HEK293T (cell line): ENCODE results near the gene JMJD7.

Source experiments
- ARNT ChIP-seq: fragments of 450-650 bp; IDR thresholded peaks from 2 replicates; pipeline ENCODE4 v1.6.1; 2017; ENCODE audit warnings: mild to moderate bottlenecking
- BHLHE40 ChIP-seq: fragments of 450-650 bp; IDR thresholded peaks from 2 replicates; pipeline ENCODE4 v1.6.1; 2016; ENCODE audit warnings: mild to moderate bottlenecking, moderate library complexity, borderline replicate concordance
- CTBP1 ChIP-seq: fragments of 450-650 bp; IDR thresholded peaks from 2 replicates; pipeline ENCODE4 v1.6.1; 2016; ENCODE audit warnings: borderline replicate concordance
- ELF4 ChIP-seq: fragments of 450-650 bp; IDR thresholded peaks from 2 replicates; pipeline ENCODE4 v1.6.1; 2017; ENCODE audit warnings: antibody characterized with exemption
- FOXA1 ChIP-seq: fragments of 450-650 bp; IDR thresholded peaks from 2 replicates; pipeline ENCODE4 v1.6.1; 2016; ENCODE audit warnings: mild to moderate bottlenecking
- FOXK2 ChIP-seq: fragments of 450-650 bp; IDR thresholded peaks from 2 replicates; pipeline ENCODE4 v1.6.1; 2016; ENCODE audit warnings: mild to moderate bottlenecking
- FOXM1 ChIP-seq: fragments of 450-650 bp; IDR thresholded peaks from 2 replicates; pipeline ENCODE4 v1.6.1; 2017; ENCODE audit warnings: mild to moderate bottlenecking, borderline replicate concordance
- HDGF ChIP-seq: fragments of 450-650 bp; IDR thresholded peaks from 2 replicates; pipeline ENCODE4 v1.6.1; 2017; ENCODE audit warnings: antibody characterized with exemption, borderline replicate concordance
- NFRKB ChIP-seq: fragments of 450-650 bp; IDR thresholded peaks from 2 replicates; pipeline ENCODE4 v1.6.1; 2016; ENCODE audit warnings: mild to moderate bottlenecking, moderate library complexity
- SP1 ChIP-seq: fragments of 450-650 bp; IDR thresholded peaks from 2 replicates; pipeline ENCODE4 v1.6.1; 2017
- SUZ12 ChIP-seq: fragments of 450-650 bp; IDR thresholded peaks from 2 replicates; pipeline ENCODE4 v1.6.1; 2016; ENCODE audit warnings: mild to moderate bottlenecking
- TARDBP ChIP-seq: fragments of 450-650 bp; IDR thresholded peaks from 2 replicates; pipeline ENCODE4 v1.6.1; 2016
- ZNF384 ChIP-seq: fragments of 450-650 bp; IDR thresholded peaks from 2 replicates; pipeline ENCODE4 v1.6.1; 2016
- TF ChIP-seq, protein P1 (sequence below): fragments of 450-650 bp; IDR thresholded peaks from 2 replicates; pipeline ENCODE4 v1.6.1; 2016

GRCh38 chr15:41810651-41811431 lies 17.1 kb upstream of the JMJD7 start:
- TF ChIP-seq FOXM1 (no peak), SP1 (no peak), BHLHE40 (no peak), FOXA1 (no peak), NFRKB (no peak), FOXK2 (no peak), CTBP1 (no peak), SUZ12 (no peak), ELF4 (no peak), ZNF384 (no peak), ARNT (no peak), TARDBP (no peak), HDGF (no peak)
- TF ChIP-seq, protein P1, sequence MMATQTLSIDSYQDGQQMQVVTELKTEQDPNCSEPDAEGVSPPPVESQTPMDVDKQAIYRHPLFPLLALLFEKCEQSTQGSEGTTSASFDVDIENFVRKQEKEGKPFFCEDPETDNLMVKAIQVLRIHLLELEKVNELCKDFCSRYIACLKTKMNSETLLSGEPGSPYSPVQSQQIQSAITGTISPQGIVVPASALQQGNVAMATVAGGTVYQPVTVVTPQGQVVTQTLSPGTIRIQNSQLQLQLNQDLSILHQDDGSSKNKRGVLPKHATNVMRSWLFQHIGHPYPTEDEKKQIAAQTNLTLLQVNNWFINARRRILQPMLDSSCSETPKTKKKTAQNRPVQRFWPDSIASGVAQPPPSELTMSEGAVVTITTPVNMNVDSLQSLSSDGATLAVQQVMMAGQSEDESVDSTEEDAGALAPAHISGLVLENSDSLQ, result no peak
